DMS153 treated with DMSO at 0.1 percent for 48 hours (cell line): Measurements from ENCODE around the gene RFT1.
"Not testable (repeated sequence)": the region's sequence is repeated elsewhere in the genome, so short reads cannot be mapped to it uniquely, and the experiment has no call there.

Experiments
- DNase-seq: peaks from one replicate; lab custom pipeline; 2025; ENCODE audit not compliant: unreplicated experiment; lab: John Stamatoyannopoulos, UW

RFT1 gene

DNA sequence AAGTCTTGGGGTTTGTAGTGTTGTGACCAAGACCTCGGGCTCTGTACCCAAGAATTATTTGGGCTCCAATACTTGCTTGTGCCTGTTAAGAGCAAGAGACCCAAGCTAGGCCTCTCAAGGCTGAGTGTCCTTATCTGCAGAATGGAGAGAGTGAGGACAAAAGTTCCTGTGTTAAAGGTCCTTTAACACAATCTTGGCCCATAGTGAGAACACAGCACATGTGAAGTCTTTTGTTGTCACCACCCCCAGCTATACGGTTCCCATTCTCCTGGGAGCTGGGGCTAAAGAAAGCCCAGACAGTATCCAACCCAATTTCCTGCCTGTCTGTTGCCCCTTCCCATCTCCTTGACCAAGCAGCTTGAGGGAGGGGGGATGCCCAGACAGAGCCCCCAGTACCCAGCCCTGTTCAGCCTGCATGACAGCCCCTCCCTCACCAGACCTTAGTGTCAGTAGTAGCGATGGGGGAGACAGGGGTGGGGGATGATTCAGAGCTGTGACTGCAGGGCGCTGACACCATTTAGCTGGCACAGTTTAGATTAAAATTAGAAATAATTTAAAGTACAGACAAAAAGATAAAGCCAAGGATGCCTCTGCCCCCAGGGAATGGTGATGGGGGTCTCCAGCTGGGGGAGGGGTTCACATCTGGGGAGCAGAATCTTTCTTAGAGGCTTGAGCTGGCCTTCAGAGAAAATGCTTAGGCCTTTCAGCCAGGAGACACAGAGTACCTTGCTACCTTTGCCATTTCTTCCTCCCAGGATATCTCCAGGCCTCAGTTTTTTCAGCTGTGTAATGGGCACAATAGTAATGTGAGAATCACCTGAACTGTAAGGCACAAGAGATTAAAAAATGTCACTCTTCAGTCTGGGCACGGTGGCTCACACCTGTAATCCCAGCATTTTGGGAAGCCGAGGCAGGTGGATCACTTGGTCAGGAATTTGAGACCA is 33.5 kb upstream of the RFT1 start:
- DNase-seq, result no peak

DNA sequence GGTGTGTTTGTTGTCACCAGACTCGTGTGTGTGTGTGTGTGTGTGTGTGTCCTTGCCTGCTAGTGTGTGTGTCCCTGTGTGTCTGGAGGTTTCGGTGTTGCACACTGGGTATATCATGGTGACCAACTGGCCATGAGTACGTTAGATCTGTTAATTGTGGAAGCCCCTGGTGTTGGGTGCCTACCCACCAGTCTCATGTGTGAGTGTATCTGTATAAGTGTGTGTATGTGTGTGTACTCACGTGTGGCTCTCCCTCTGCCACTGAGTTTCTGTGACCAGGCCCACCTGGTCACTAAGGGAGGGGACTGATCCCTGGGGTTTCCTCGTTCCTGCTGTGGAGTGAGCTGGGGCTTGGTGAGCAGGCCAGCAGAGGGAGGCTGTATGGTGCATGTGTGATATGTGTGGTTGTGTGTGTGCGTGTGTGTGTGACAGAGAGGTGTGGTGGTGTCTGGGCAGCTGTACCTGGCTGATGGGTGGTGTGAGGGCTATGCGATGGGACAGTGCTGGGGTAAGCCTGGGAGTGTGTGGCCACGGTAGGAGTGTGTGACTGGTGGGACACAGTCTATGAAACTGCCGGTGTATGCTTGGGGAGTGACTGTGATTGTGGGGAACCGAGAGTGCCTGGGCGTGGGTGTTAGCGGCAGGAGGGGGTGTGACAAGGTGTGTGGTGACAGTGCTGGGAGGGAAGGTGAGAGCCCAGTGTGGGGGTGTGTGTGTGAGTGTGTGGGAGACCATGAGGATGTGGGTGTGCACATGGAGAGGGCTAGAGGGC is 32.6 kb upstream of the RFT1 start:
- no peak for DNase-seq

DNA sequence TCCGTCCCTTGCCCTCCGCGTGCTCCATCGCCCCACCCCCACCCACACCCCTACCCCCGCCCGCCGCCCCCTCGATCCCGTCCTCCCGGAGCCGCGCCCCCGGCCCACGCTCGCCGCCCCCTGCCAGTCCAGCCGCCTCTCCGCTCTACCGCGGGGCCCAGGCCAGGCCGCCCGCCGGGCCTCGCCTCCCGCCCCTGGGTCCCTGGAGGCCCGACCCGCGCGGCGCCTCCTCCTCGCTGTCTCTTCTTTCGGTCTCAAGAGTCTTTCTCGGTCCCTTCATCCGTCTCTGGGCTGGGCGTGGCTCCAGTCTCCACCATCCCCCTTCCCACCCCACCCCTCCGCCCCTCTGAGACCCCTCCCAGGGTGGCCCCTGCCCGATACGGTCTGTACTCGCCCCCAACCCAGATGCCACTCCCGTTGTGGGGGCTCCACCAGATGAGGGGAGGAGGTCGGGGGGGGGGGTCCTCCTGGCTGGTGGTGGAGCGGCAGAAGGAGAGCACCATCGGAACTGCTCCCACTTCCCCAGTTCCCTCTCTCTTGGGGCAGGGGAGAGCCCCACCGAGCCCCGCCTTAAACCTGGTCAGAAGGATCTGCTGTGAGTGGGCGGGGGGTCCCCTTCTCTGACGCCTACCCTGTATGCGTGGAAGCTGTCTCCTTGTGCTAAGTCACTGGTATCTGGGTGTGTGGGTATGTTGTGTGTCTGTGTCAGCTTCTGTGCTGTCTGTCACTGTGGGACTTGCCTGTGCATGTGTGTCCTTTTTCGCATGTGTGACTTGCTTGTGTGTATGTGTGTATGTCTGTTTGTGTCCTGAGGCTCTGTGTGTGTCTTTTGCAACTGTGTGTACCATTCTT is 31.8 kb upstream of the RFT1 start:
- no peak for DNase-seq

- no peak for DNase-seq
Observed at GRCh38 chr3:53161450-53161819, 31.2 kb upstream of the RFT1 start.

DNA sequence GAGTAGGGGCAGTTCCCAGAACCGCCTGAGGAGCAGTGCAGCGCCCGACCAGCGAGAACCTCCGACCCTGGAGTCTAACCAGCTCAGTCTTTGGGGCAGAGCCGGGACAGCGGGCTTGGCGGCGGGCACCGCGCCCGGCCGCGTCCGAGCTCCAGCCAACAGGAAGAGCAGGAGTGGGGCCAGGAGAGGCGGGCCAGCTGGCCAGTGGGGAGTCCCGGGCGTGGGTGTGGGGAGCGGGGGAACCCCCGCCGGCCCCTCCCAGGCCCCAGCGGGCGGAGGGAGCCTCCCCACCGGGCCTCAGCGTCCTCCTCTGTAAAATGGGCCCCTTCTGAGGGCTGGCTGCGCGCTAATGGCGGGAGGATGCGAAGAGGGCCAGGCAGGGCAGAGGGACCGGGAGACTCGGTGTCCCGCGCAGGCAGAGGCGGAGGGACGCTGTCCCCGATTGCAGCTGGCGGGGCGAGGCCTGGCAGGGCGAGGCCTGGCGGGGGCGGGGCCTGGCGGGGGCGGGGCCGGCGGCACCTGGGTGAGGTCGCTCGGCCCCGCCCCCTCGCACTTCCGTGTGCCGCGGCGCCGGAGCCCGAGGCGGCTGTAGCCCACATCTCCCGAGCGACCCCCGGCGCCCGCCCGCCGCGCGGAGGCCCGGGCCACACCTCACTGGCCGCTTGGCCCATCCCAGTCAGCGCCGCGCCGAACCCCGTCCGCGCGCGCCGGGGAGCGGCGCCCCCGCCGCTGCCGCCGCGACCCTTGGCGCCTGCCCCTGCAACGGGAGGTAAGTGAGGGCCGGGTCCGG is 30.6 kb upstream of the RFT1 start, which contains the start of gene PRKCD:
TSS of gene PRKCD (plus strand) at position 550 of the 790 bp plus-strand sequence. CDS start 17,214 bp downstream, outside the sequence.
- DNase-seq, result peak; percentile 17

GRCh38 chr3:53160061-53160659 is 29.9 kb upstream of the RFT1 start:
- no peak for DNase-seq

GRCh38 chr3:53159156-53160060 is 29.2 kb upstream of the RFT1 start:
- DNase-seq, result no peak

DNA sequence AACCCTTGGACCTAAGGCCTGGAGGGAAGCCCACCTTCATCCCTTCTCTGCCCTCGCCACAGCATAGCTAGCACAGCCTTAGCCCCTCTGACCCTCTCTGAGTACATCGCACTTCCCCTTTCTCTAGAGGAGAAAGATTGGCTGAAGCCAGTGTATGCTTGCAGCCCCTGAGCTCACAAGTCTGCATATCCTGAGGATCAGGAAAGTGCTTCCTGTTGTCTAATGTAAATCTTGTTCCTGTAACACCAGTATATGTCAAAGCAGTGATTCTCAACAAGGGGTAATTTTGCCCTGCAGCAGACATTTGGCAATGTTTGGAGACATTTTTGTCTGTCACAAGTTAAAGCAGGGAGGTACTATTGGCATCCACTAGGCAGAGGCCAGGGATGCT is 28.5 kb upstream of the RFT1 start:
- DNase-seq, result no peak

GRCh38 chr3:53157974-53158580 is 27.8 kb upstream of the RFT1 start:
- DNase-seq, result no peak

- no peak for DNase-seq
Observed at GRCh38 chr3:53156368-53156834, 26.2 kb upstream of the RFT1 start.

DNA sequence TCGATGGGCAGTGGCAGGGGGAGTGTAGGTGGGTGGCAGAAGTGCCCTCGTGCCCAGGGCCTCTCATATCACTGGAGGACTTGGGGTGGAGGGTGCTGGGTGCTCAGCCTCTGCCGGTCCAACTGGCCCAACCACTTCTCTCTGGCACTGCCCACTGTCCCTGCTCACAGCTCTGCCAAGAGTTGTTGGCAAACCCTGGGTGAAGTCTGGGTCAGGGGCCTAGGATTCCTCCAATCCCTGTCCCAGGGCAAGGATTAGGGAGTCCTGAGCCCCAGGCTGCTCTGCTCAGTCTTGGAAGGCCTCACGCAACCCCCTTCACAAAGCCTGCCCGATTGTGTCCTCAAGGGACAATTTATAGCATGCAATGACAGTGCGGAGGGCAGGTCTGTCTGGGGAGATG is 25.5 kb upstream of the RFT1 start:
- DNase-seq, result peak; percentile 1

GRCh38 chr3:53154881-53155285 is 24.6 kb upstream of the RFT1 start:
- DNase-seq, result no peak

DNA sequence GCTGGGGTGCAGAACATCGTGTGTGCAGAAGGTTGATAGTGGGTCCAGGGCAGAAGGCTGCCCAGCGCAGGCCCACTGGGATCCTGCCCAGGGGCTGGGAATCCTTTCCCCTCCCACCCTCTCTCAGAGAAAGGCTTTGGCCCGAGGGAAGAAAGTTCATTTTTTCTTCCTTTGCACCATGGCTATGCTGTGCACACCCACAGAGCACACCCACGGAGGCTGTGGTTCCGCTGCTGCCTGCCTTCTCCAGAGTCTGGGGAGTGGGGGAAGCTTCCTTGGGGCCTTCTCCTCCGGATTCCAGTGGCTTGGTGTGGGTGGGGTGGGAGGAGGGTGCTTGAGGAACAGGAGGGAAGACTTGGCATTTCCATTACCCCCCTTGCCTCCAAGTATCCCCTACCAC is 23.7 kb upstream of the RFT1 start:
- DNase-seq, result no peak

DNA sequence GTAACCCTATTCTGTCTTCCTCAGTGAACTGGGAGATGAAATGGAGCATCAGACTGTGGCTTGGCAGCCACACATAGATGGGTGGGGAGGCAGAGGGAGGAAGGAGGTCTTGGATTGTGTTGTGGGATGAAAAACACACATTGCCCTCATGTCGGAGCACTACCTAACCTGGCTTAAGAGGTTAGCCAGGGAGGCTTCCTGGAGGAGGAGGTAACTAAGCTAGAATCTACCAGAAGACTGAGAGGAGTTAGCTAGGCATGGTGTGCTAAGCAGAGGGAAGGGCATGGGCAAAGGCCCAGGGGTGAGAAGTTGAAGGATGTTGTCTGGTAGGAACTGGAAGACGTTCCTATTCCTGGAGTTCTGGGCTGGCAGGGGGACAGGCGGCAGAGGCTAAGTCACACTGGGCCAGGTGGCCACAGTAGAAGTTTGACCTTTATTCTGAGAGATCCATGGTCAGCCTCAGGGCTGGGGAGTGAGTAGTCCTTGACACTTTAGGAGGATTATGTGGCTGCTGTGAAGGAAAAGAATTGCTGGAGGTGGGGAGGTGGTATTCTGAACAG is 23.1 kb upstream of the RFT1 start:
- no peak for DNase-seq

GRCh38 chr3:53151870-53152660 is 21.8 kb upstream of the RFT1 start:
- DNase-seq, result no peak

DNA sequence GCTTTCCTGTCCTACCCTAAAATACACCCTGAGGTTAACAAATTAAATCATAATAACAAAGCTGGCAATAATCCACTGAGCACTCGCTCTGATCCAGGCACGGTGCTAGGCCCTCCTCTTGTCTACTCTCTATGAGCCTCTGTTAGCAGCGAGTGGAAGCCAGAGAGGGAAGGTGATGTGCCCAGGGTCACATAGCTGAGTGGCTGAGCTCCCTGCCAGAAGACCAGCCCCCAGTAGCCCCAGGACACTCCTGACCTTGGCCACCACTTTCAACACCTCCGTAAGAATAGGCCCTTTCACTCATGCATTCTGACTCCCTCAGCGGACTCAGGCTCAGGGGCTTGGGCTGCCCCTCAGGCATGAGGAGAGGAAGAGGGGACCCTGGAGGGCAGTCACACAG is 21.2 kb upstream of the RFT1 start:
- DNase-seq, result no peak

- not testable (repeated sequence) for DNase-seq
Observed at GRCh38 chr3:53151086-53151438, 20.8 kb upstream of the RFT1 start.
